Endodermal cell (in vitro differentiated cells): ENCODE measurements around the gene SLC12A5. TPM values are rescaled to one million over a fixed set of nuclear protein-coding genes. Genes with fewer than 3 reads are reported as not detected.

Source experiments
- DNase-seq: peaks from one replicate; pipeline ENCODE4 v3.0.0-alpha.2; 2017
- H3K27ac ChIP-seq: 2 replicates; pipeline ENCODE4 v1.5.1; 2013; ENCODE audit warnings: mild to moderate bottlenecking, low read depth, low read length, moderate library complexity
- H3K27me3 ChIP-seq: 2 replicates; pipeline ENCODE4 v1.6.1; 2013; ENCODE audit warnings: mild to moderate bottlenecking, low read length, moderate library complexity; ENCODE audit not compliant: insufficient read depth, control insufficient read depth, poor library complexity, severe bottlenecking
- H3K36me3 ChIP-seq: 2 replicates; pipeline ENCODE4 v1.7.0; 2013; ENCODE audit warnings: mild to moderate bottlenecking, low read length, moderate library complexity; ENCODE audit not compliant: control insufficient read depth, insufficient read depth
- H3K4me1 ChIP-seq: one replicate; pipeline ENCODE4 v1.7.0; 2013; ENCODE audit warnings: low read length; ENCODE audit not compliant: control insufficient read depth, insufficient read depth
- H3K4me3 ChIP-seq: 2 replicates; pipeline ENCODE4 v1.5.1; 2013; ENCODE audit warnings: mild to moderate bottlenecking, low read length, moderate library complexity
- H3K9ac ChIP-seq: 2 replicates; pipeline ENCODE4 v1.6.1; 2013; ENCODE audit warnings: mild to moderate bottlenecking, low read length, moderate library complexity; ENCODE audit not compliant: poor library complexity, severe bottlenecking; ENCODE audit errors: extremely low read depth
- H3K9me3 ChIP-seq: 2 replicates; pipeline ENCODE4 v1.6.1; 2013; ENCODE audit warnings: mild to moderate bottlenecking, low read length, moderate library complexity; ENCODE audit not compliant: control insufficient read depth
- H3K27ac Mint-ChIP-seq: 2 replicates; pipeline ENCODE4 v1.8.0; 2020; ENCODE audit warnings: mixed read lengths
- H3K27me3 Mint-ChIP-seq: 2 replicates; pipeline ENCODE4 v1.8.0; 2021; ENCODE audit warnings: mild to moderate bottlenecking, mixed read lengths; ENCODE audit not compliant: insufficient read depth
- H3K36me3 Mint-ChIP-seq: 2 replicates; pipeline ENCODE4 v1.8.0; 2020; ENCODE audit warnings: low read depth, mixed read lengths
- H3K4me1 Mint-ChIP-seq: 2 replicates; pipeline ENCODE4 v1.8.0; 2020; ENCODE audit warnings: mixed read lengths
- H3K4me3 Mint-ChIP-seq: 2 replicates; pipeline ENCODE4 v1.8.0; 2020; ENCODE audit warnings: mild to moderate bottlenecking, moderate library complexity, mixed read lengths
- H3K9me3 Mint-ChIP-seq: 2 replicates; pipeline ENCODE4 v1.8.0; 2020; ENCODE audit warnings: mild to moderate bottlenecking, mixed read lengths
- CTCF ChIP-seq: fragments of 200-600 bp; sonication (generic); conservative IDR thresholded peaks from 2 replicates; pipeline ENCODE4 v1.5.0; 2021; ENCODE audit warnings: antibody characterized with exemption, mild to moderate bottlenecking
- WGBS, 2 experiments: methylation state at CpG; one replicate each; pipeline versions ENCODE4 v1.1.5 to v1.1.7; 2013; ENCODE audit warnings: missing lambda C conversion rate in 2 of 2, mixed read lengths in 1 of 2; ENCODE audit not compliant: insufficient coverage in 1 of 2, insufficient read length in 1 of 2; 5-methylcytosine and 5-hydroxymethylcytosine counted together
- total RNA-seq, 2 donors: library from RNA; stranded (reverse); fragmentation: NEBNext Ultra II Directional in 1 of 2; extraction: Animal tissue kit (Norgen Biotek cat#: 25700) in 1 of 2; gene quantifications; 2 replicates in 1 of 2; 3 replicates in 1 of 2; pipeline ENCODE4 v1.2.1, GENCODE V29; 2021

The SLC12A5 gene
- total RNA-seq, 2 donors from 2014 or later = 5.7 to 10.2 TPM

- H3K27me3 Mint-ChIP-seq = peaks cover 93% of the 10 kb centered on the region
- no peak overlapping the region for H3K27ac Mint-ChIP-seq
- no peaks in the 10 kb centered on the region for H3K9me3 Mint-ChIP-seq
- WGBS, 2 experiments = 80% methylated on average over 3 of the region's 3 CpGs
- no peak for TF ChIP-seq CTCF
- Histone ChIP-seq H3K27me3 (peaks cover 99% of the 10 kb centered on the region), H3K36me3 (no peaks in the 10 kb centered on the region), H3K4me3 (no peak overlapping the region), H3K4me1 (peaks cover 3% of the 10 kb centered on the region), H3K9me3 (no peaks in the 10 kb centered on the region), H3K9ac (no peak overlapping the region), H3K27ac (no peak overlapping the region)
- H3K36me3 Mint-ChIP-seq = no peaks in the 10 kb centered on the region
- no peaks in the 10 kb centered on the region for H3K4me1 Mint-ChIP-seq
- no peak overlapping the region for H3K4me3 Mint-ChIP-seq
- no peak for DNase-seq
These were observed 5.0 kb downstream of the SLC12A5 start for GRCh38 chr20:46034039-46034438.

GRCh38 chr20:46035253-46035652 lies 6.2 kb downstream of the SLC12A5 start:
- Mint-ChIP-seq H3K4me3 (no peak overlapping the region), H3K36me3 (no peaks in the 10 kb centered on the region), H3K27me3 (peaks cover 84% of the 10 kb centered on the region), H3K9me3 (no peaks in the 10 kb centered on the region), H3K27ac (no peak overlapping the region), H3K4me1 (no peaks in the 10 kb centered on the region)
- TF ChIP-seq CTCF = no peak
- Histone ChIP-seq H3K4me1 (peaks cover 3% of the 10 kb centered on the region), H3K9ac (no peak overlapping the region), H3K4me3 (no peak overlapping the region), H3K9me3 (no peaks in the 10 kb centered on the region), H3K27ac (no peak overlapping the region), H3K36me3 (no peaks in the 10 kb centered on the region), H3K27me3 (peaks cover 91% of the 10 kb centered on the region)
- DNase-seq = no peak
- WGBS, 2 experiments = 83 to 93% methylated on average over 4 to 5 of the region's 5 CpGs

GRCh38 chr20:46035713-46036112 lies 6.7 kb downstream of the SLC12A5 start:
- 79% methylated on average over 6 of the region's 6 CpGs; no CpG with 5 or more reads in 1 of the 2 experiments for WGBS, 2 experiments
- no peak overlapping the region for H3K9ac ChIP-seq
- H3K4me3 ChIP-seq = no peak overlapping the region
- Mint-ChIP-seq H3K27me3 (peaks cover 83% of the 10 kb centered on the region), H3K4me1 (no peaks in the 10 kb centered on the region), H3K9me3 (no peaks in the 10 kb centered on the region), H3K36me3 (no peaks in the 10 kb centered on the region), H3K27ac (no peak overlapping the region), H3K4me3 (no peak overlapping the region)
- no peak overlapping the region for H3K27ac ChIP-seq
- no peaks in the 10 kb centered on the region for H3K9me3 ChIP-seq
- TF ChIP-seq CTCF = no peak
- no peaks in the 10 kb centered on the region for H3K36me3 ChIP-seq
- H3K4me1 ChIP-seq = peaks cover 3% of the 10 kb centered on the region
- peaks cover 91% of the 10 kb centered on the region for H3K27me3 ChIP-seq
- DNase-seq = no peak
